ENCODE data around the gene POLD2.
A peak's percentile ranks its signal among the peaks of the same experiment; 100 is the strongest.

The POLD2 gene

DNA sequence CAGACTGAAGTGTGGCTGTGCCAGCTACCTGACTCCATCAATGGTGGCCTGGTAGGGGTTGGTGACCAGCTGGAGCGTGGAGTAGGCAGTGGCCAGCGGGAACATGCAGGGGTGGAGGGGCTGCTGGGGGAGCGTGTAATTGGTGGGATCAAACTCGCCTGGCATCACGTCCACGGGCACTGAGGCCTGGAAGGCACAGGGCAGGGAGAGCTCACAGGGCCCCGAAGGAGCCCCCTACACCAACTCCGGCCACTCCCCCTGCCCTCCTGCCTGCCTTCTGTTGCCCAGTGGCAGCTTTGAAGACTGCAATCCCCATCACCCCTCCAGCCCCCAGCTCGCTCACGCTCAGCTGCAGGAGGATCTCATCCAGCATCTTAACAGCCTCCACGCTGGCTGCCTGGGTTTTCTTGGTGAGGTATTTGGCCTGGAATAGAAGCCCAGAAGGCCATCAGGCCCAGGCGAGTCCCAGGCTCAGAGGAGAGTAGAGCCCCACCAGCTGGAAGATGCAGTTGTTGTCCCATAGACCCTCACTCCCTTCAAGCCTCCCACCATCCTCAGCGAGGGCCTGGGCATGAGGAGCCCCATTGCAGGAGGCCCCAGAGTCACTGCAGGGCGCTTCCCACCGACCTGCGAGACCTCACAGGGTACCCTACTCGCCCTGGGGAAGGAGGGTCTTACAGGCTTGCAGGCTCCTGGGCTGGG is 7.1 kb downstream of the POLD2 start:
- no peak for DNase-seq (ENCODE audit: low read depth)
- TF ChIP-seq, protein P1, sequence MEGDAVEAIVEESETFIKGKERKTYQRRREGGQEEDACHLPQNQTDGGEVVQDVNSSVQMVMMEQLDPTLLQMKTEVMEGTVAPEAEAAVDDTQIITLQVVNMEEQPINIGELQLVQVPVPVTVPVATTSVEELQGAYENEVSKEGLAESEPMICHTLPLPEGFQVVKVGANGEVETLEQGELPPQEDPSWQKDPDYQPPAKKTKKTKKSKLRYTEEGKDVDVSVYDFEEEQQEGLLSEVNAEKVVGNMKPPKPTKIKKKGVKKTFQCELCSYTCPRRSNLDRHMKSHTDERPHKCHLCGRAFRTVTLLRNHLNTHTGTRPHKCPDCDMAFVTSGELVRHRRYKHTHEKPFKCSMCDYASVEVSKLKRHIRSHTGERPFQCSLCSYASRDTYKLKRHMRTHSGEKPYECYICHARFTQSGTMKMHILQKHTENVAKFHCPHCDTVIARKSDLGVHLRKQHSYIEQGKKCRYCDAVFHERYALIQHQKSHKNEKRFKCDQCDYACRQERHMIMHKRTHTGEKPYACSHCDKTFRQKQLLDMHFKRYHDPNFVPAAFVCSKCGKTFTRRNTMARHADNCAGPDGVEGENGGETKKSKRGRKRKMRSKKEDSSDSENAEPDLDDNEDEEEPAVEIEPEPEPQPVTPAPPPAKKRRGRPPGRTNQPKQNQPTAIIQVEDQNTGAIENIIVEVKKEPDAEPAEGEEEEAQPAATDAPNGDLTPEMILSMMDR (IDR thresholded peaks at IDR 0.05; ENCODE audit: control insufficient read depth, extremely low read depth, insufficient read depth): no peak
- no peak overlapping the region for H3K4me3 ChIP-seq (ENCODE audit: low read depth, low read length)

DNA sequence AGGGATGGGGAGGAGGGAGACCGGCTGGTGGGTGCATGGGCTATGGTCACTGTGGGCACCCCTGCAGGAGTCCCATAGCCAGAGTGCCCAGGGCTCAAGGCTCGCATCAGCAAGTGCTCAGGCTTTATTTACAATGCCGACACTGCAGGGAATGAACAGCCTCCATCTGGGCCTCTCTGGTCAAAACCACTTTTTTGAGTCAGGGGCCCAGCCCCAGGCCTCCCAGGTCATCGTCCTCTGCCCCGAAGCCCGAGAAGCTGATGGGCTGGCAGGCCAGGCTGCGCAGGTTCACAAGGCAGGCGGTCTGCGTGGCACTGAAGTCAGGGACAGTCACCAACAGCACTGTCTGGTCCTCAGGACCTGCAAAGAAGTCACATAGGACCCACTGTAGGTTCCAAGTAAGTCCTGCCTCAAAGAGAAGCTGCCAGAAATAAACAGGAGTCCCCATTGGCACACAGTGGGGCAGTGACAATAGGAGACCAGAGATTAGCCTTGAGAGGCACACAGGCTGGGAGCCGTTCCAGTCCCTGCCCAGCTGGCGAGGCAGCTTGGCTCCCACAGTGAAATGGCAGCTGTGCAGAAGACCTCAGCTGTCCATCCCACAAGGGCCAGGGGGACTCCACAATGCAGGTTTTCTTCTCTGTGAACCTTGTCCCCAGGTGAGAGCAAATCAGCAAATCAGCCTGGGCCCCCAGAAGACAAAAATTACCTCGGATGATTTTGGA is 8.6 kb downstream of the POLD2 start:
- no peak overlapping the region for H3K4me3 ChIP-seq (ENCODE audit: low read depth, low read length)
- TF ChIP-seq, protein P1 (IDR thresholded peaks at IDR 0.05; ENCODE audit: control insufficient read depth, extremely low read depth, insufficient read depth): no peak
- no peak for DNase-seq (ENCODE audit: low read depth)

DNA sequence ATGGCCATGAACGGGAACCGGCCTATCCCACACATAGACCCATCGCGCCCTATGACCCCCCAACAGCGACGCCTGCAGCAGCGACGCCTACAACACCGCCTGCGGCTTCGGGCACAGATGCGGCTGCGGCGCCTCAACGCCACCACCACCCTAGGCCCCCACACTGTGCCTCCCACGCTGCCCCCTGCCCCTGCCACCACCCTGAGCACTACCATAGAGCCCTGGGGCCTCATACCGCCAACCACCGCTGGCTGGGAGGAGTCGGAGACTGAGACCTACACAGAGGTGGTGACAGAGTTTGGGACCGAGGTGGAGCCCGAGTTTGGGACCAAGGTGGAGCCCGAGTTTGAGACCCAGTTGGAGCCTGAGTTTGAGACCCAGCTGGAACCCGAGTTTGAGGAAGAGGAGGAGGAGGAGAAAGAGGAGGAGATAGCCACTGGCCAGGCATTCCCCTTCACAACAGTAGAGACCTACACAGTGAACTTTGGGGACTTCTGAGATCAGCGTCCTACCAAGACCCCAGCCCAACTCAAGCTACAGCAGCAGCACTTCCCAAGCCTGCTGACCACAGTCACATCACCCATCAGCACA is 9.5 kb downstream of the POLD2 start:
- H3K4me3 ChIP-seq (ENCODE audit: low read depth, low read length): no peak overlapping the region
- TF ChIP-seq, protein P1 (IDR thresholded peaks at IDR 0.05; ENCODE audit: control insufficient read depth, extremely low read depth, insufficient read depth): no peak
- DNase-seq (ENCODE audit: low read depth): no peak

DNA sequence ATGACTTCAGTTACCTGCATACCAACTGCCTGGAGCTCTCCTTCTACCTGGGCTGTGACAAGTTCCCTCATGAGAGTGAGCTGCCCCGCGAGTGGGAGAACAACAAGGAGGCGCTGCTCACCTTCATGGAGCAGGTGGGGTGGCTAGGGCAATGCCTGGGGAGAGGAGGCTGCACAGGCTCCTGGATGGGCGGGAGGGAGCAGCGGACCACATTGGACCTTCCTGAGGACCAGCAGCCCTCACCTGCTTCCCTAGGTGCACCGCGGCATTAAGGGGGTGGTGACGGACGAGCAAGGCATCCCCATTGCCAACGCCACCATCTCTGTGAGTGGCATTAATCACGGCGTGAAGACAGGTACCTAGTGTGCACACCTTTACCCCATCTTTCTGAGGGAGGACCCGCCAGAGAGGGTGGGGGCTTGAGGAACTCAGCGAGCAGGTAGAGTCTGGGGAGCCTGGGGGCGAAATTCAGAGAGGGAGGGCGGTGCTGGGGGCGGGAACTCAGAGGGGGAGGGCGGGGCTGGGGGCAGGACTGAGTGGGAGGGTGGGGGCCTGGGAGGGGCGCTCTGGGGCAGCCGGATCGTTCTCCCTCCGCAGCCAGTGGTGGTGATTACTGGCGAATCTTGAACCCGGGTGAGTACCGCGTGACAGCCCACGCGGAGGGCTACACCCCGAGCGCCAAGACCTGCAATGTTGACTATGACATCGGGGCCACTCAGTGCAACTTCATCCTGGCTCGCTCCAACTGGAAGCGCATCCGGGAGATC is 10.2 kb downstream of the POLD2 start:
- no peak for DNase-seq (ENCODE audit: low read depth)
- TF ChIP-seq, protein P1 (IDR thresholded peaks at IDR 0.05; ENCODE audit: control insufficient read depth, extremely low read depth, insufficient read depth): no peak
- peak overlapping the region; percentile 50 for H3K4me3 ChIP-seq (ENCODE audit: low read depth, low read length)

DNA sequence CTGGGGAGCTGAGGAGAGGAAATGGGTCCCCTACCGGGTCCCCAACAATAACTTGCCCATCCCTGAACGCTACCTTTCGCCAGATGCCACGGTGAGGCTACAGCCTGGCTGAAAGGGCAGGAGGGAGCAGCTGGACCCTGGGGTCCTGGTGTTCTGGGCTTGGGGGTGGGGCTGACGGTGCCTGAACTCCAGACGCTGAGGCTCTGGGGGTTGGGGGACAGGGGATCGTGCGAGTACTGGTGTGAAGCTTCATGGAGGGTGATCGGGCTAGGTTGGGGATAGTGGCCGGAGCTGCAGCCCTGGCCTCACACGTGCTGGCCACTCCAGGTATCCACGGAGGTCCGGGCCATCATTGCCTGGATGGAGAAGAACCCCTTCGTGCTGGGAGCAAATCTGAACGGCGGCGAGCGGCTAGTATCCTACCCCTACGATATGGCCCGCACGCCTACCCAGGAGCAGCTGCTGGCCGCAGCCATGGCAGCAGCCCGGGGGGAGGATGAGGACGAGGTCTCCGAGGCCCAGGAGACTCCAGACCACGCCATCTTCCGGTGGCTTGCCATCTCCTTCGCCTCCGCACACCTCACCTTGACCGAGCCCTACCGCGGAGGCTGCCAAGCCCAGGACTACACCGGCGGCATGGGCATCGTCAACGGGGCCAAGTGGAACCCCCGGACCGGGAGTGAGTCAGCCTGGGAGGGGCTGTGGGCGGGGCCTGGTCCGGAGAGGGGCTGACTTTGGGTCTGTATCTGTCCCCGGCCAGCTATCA is 10.9 kb downstream of the POLD2 start:
- peak overlapping the region; percentile 50 for H3K4me3 ChIP-seq (ENCODE audit: low read depth, low read length)
- no peak for DNase-seq (ENCODE audit: low read depth)
- TF ChIP-seq, protein P1 (IDR thresholded peaks at IDR 0.05; ENCODE audit: control insufficient read depth, extremely low read depth, insufficient read depth): peak; percentile 21; the same call in 1 of the 2 replicates

DNA sequence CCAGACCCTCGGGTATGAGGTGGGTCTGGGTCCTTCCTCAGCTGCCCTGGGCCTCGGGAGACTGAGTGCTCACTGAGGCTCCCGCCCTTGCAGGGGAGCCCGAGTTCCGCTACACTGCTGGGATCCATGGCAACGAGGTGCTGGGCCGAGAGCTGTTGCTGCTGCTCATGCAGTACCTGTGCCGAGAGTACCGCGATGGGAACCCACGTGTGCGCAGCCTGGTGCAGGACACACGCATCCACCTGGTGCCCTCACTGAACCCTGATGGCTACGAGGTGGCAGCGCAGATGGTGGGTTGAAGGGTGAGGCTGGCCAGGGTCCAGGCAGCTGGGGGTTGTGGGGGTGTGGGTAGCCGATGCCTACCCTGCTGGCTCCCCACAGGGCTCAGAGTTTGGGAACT is 11.6 kb downstream of the POLD2 start:
- no peak for DNase-seq (ENCODE audit: low read depth)
- no peak overlapping the region for H3K4me3 ChIP-seq (ENCODE audit: low read depth, low read length)
- TF ChIP-seq, protein P1 (IDR thresholded peaks at IDR 0.05; ENCODE audit: control insufficient read depth, extremely low read depth, insufficient read depth): no peak

Measured in LNCaP clone FGC (cell line).